D341Med (cell line): ENCODE measurements around the gene C1QTNF6.
"Not testable (repeated sequence)": the region's sequence is repeated elsewhere in the genome, so short reads cannot be mapped to it uniquely, and the experiment has no call there.

Experiments
- DNase-seq: peaks from one replicate; pipeline ENCODE4 v3.0.0; 2012; ENCODE audit warnings: low spot score

C1QTNF6 gene

GRCh38 chr22:37187891-37188761, at the start of gene C1QTNF6:
TSS of gene C1QTNF6 (minus strand) at chr22:37188247. CDS start at chr22:37188213, 34 bp downstream.
- no peak for DNase-seq

- DNase-seq: no peak
Measured at GRCh38 chr22:37235897-37236607, 48.0 kb upstream of the C1QTNF6 start.

- DNase-seq: no peak
Measured at GRCh38 chr22:37234736-37235711, 47.0 kb upstream of the C1QTNF6 start.

GRCh38 chr22:37233751-37234631, 45.9 kb upstream of the C1QTNF6 start:
- DNase-seq: no peak

- DNase-seq: not testable (repeated sequence)
Measured at GRCh38 chr22:37233371-37233750, 45.3 kb upstream of the C1QTNF6 start.

- DNase-seq: no peak
Measured at GRCh38 chr22:37232140-37232998, 44.3 kb upstream of the C1QTNF6 start.

GRCh38 chr22:37231406-37232139, 43.5 kb upstream of the C1QTNF6 start:
- DNase-seq: no peak

- no peak for DNase-seq
Measured at GRCh38 chr22:37230673-37231405, 42.8 kb upstream of the C1QTNF6 start.

- no peak for DNase-seq
Measured at GRCh38 chr22:37229805-37230672, 42.0 kb upstream of the C1QTNF6 start.

- no peak for DNase-seq
Measured at GRCh38 chr22:37229012-37229804, 41.2 kb upstream of the C1QTNF6 start.

GRCh38 chr22:37228106-37229011, 40.3 kb upstream of the C1QTNF6 start:
- DNase-seq: no peak

GRCh38 chr22:37226514-37226913, 38.5 kb upstream of the C1QTNF6 start:
- no peak for DNase-seq

- DNase-seq: no peak
Measured at GRCh38 chr22:37226087-37226486, 38.0 kb upstream of the C1QTNF6 start.

GRCh38 chr22:37225481-37225880, 37.4 kb upstream of the C1QTNF6 start:
- no peak for DNase-seq

- no peak for DNase-seq
Measured at GRCh38 chr22:37224757-37225420, 36.8 kb upstream of the C1QTNF6 start.
